ENCODE data around the gene MNX1. TPM values are rescaled to one million over a fixed set of nuclear protein-coding genes. Genes with fewer than 3 reads are reported as not detected.
A peak's percentile ranks its signal among the peaks of the same experiment; 100 is the strongest.

MNX1 gene
- total RNA-seq, 1 donor from 2014 or later, result not detected

DNA sequence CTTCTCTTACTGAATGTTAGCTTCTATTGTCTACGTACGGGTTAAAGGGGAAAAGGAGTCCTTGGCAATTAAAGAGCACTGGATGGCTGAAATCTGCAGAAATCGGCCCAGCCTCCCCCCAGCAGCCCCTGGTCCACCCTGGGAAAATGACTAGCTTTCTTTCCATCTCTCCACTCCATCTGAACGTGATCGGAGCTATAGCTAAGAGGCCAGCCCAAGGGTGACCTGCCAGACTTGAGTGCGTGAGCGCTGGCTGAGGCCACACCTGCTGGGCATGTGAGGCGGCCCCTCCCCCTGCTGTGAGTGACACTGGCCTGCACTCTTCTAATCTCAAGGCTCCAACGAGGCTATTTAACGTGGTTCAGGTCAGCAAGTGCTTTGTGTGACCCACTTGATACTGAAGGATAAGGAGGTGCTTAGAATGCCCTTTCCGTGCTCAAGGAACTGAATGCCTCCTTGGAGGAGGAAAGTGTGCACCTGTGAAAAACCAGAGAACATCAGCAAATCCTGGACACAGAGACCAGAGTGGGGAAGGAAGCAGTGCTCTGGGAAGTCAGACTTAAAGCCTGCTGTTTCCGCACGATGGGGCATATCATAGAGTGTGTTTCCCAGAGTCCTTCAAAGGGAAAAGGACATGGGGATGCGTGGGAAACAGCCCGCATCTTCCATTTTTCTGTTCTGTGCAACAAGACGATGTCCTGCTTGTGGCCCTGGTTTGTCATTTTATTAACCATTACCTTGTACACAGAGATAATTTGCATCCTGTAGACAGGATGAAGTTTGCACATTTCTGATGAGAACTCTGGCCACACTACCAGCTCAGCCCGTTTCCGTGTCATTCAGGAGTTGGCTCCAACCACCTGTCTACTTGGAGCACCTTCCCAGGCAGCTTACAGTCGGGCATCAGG is 12.5 kb upstream of the MNX1 start:
- Mint-ChIP-seq H3K27me3 (ENCODE audit: insufficient read depth, low read depth) (peaks cover 83% of the 10 kb centered on the region), H3K36me3 (no peaks in the 10 kb centered on the region), H3K27ac (no peak overlapping the region), H3K9me3 (peaks cover 2% of the 10 kb centered on the region), H3K4me1 (peaks cover 3% of the 10 kb centered on the region), H3K4me3 (no peak overlapping the region)
- Histone ChIP-seq H3K27ac (no peak overlapping the region), H3K9me3 (ENCODE audit: low read depth) (no peaks in the 10 kb centered on the region), H3K4me3 (no peak overlapping the region), H3K9ac (no peak overlapping the region), H4K20me1 (ENCODE audit: low read depth) (peaks cover 71% of the 10 kb centered on the region), H2AFZ (replicated peaks) (no peak overlapping the region), H3K79me2 (ENCODE audit: low read depth) (no peaks in the 10 kb centered on the region), H3K27me3 (peaks cover 100% of the 10 kb centered on the region), H3K4me2 (no peak overlapping the region), H3F3A (ENCODE audit: low read depth) (peaks cover 19% of the 10 kb centered on the region), H3K4me1 (peaks cover 23% of the 10 kb centered on the region), H3K36me3 (no peaks in the 10 kb centered on the region)
- TF ChIP-seq EZH2phosphoT487 (IDR thresholded peaks at IDR 0.05) (no peak), EZH2 (IDR thresholded peaks at IDR 0.05) (peak; percentile 58)
- TF ChIP-seq, protein P1, sequence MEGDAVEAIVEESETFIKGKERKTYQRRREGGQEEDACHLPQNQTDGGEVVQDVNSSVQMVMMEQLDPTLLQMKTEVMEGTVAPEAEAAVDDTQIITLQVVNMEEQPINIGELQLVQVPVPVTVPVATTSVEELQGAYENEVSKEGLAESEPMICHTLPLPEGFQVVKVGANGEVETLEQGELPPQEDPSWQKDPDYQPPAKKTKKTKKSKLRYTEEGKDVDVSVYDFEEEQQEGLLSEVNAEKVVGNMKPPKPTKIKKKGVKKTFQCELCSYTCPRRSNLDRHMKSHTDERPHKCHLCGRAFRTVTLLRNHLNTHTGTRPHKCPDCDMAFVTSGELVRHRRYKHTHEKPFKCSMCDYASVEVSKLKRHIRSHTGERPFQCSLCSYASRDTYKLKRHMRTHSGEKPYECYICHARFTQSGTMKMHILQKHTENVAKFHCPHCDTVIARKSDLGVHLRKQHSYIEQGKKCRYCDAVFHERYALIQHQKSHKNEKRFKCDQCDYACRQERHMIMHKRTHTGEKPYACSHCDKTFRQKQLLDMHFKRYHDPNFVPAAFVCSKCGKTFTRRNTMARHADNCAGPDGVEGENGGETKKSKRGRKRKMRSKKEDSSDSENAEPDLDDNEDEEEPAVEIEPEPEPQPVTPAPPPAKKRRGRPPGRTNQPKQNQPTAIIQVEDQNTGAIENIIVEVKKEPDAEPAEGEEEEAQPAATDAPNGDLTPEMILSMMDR (IDR thresholded peaks at IDR 0.05), result no peak
- DNase-seq (ENCODE audit: low spot score), result peak; percentile 67

DNA sequence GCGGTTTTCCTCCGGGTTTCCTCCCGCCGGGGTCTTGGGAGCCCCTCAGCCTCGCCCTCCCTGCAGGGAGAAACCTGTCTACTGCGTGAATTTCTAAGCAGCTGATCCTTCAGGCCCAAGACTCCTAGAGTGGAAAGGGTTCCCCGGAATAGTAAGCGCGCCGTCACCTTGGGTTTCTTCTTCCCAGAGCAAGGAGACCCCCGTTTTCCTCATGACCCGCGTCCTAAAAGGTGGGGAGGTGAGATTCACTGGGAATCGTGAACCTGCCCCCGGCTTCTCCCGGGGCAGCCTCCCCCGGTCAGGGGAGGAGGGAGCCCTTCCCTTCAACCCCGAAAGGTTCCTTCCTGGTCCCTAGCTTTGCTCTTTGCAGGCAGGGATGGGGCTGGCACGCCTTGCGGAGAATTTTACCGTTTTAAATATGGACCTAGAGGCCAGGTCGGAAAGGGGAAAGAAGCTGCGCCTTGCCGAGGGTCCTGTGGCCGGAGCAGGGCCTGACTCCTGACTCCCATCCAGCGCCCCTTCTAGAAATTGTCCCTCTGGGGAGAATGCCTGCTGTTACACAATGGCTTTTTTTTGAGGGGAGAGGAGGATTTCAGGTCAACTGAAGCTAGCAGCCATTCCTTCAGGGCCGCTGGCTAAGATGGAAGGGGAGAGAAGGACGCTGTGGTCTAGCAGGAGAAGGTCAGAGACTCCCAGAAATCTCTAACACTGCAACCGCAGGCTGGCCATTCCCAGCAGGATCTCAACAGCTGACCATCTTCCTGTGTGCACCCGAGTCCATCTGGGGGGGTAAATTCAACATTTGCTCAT is 11.6 kb upstream of the MNX1 start:
- Mint-ChIP-seq H3K4me3 (no peak overlapping the region), H3K27me3 (ENCODE audit: insufficient read depth, low read depth) (peaks cover 80% of the 10 kb centered on the region), H3K9me3 (peaks cover 2% of the 10 kb centered on the region), H3K36me3 (no peaks in the 10 kb centered on the region), H3K4me1 (peaks cover 3% of the 10 kb centered on the region), H3K27ac (no peak overlapping the region)
- Histone ChIP-seq H3K4me1 (peaks cover 27% of the 10 kb centered on the region), H3F3A (ENCODE audit: low read depth) (peaks cover 24% of the 10 kb centered on the region), H3K27me3 (peaks cover 100% of the 10 kb centered on the region), H3K4me3 (no peak overlapping the region), H3K36me3 (no peaks in the 10 kb centered on the region), H3K79me2 (ENCODE audit: low read depth) (no peaks in the 10 kb centered on the region), H3K9me3 (ENCODE audit: low read depth) (no peaks in the 10 kb centered on the region), H3K27ac (no peak overlapping the region), H3K4me2 (peak overlapping the region; percentile 70), H2AFZ (replicated peaks) (no peak overlapping the region), H4K20me1 (ENCODE audit: low read depth) (peaks cover 80% of the 10 kb centered on the region), H3K9ac (no peak overlapping the region)
- TF ChIP-seq, protein P1 (IDR thresholded peaks at IDR 0.05), result no peak
- TF ChIP-seq EZH2phosphoT487 (IDR thresholded peaks at IDR 0.05) (peak; percentile 59), EZH2 (IDR thresholded peaks at IDR 0.05) (peak; percentile 66)
- peak; percentile 42 for DNase-seq (ENCODE audit: low spot score)

- no peaks in the 10 kb centered on the region for H3K79me2 ChIP-seq (ENCODE audit: low read depth)
- Mint-ChIP-seq H3K27me3 (ENCODE audit: insufficient read depth, low read depth) (peaks cover 80% of the 10 kb centered on the region), H3K27ac (no peak overlapping the region), H3K4me1 (peaks cover 4% of the 10 kb centered on the region), H3K4me3 (no peak overlapping the region), H3K36me3 (no peaks in the 10 kb centered on the region), H3K9me3 (peaks cover 2% of the 10 kb centered on the region)
- peak; percentile 74 for DNase-seq (ENCODE audit: low spot score)
- TF ChIP-seq EZH2phosphoT487 (IDR thresholded peaks at IDR 0.05) (peak; percentile 97), EZH2 (IDR thresholded peaks at IDR 0.05) (peak; percentile 95)
- TF ChIP-seq, protein P1 (IDR thresholded peaks at IDR 0.05), result no peak
- peak overlapping the region; percentile 32 for H3K4me3 ChIP-seq
- H3K9ac ChIP-seq, result no peak overlapping the region
- no peak overlapping the region for H3K27ac ChIP-seq
- peaks cover 24% of the 10 kb centered on the region for H3F3A ChIP-seq (ENCODE audit: low read depth)
- no peaks in the 10 kb centered on the region for H3K9me3 ChIP-seq (ENCODE audit: low read depth)
- H3K4me1 ChIP-seq, result peaks cover 27% of the 10 kb centered on the region
- H4K20me1 ChIP-seq (ENCODE audit: low read depth), result peaks cover 88% of the 10 kb centered on the region
- no peak overlapping the region for H2AFZ ChIP-seq (replicated peaks)
- H3K27me3 ChIP-seq, result peaks cover 100% of the 10 kb centered on the region
- peak overlapping the region; percentile 70 for H3K4me2 ChIP-seq
- H3K36me3 ChIP-seq, result no peaks in the 10 kb centered on the region
Measured at GRCh38 chr7:157021071-157021870, 10.8 kb upstream of the MNX1 start.
